Vagina (tissue), 2 donors: ENCODE data around the gene C3.

Experiments used
- POLR2AphosphoS5 ChIP-seq, 2 donors: sonication (generic); formaldehyde crosslinking; IDR thresholded peaks; one replicate each; pipeline ENCODE4 v1.9.0; 2017; ENCODE audit warnings: antibody characterized with exemption in 2 of 2, mild to moderate bottlenecking in 2 of 2, low read depth in 1 of 2; ENCODE audit not compliant: insufficient read depth in 1 of 2
- TF ChIP-seq, protein P1 (sequence below), 3 experiments: fragments of 450-650 bp in 2 of 3; fragments of 200-600 bp in 1 of 3; sonication (generic) in 1 of 3; IDR thresholded peaks; one replicate each; pipeline ENCODE4 v1.5.1; 2017 to 2019; ENCODE audit warnings: antibody characterized with exemption in 3 of 3, mild to moderate bottlenecking in 2 of 3, moderate library complexity in 2 of 3

DNA sequence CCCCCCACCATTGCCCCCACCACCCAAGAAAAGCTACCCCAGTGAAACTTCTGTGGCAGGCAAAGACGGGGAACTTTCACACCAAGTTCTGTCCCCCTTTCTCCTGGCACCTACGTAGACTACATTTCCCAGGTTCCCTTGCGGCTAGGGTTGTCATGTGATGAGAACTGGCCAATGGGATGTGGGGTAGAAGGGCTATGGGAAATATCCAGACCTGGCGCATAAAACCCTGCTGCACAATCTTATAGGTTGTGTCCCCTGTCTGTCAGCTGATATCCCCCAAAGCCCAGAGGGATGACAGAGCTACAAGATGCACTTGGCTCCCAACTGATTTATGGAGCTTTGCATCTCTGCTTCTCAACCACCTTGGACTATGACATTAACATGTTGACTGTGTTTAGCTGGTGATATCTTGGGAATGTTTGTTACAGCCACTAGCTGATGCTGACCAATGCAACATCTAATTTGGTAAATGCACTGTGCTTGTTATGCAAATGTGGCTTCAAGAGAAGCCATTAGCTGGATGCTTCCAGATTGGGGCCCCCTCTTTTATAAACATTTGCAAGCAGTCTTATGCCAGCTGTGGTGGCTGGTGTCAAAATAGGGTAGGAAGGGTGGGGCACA is 40.7 kb upstream of the C3 start:
- no peak for TF ChIP-seq POLR2AphosphoS5 (IDR thresholded peaks at IDR 0.05; ENCODE audit: insufficient read depth in 1 of 2, low read depth in 1 of 2)
- TF ChIP-seq, protein P1, sequence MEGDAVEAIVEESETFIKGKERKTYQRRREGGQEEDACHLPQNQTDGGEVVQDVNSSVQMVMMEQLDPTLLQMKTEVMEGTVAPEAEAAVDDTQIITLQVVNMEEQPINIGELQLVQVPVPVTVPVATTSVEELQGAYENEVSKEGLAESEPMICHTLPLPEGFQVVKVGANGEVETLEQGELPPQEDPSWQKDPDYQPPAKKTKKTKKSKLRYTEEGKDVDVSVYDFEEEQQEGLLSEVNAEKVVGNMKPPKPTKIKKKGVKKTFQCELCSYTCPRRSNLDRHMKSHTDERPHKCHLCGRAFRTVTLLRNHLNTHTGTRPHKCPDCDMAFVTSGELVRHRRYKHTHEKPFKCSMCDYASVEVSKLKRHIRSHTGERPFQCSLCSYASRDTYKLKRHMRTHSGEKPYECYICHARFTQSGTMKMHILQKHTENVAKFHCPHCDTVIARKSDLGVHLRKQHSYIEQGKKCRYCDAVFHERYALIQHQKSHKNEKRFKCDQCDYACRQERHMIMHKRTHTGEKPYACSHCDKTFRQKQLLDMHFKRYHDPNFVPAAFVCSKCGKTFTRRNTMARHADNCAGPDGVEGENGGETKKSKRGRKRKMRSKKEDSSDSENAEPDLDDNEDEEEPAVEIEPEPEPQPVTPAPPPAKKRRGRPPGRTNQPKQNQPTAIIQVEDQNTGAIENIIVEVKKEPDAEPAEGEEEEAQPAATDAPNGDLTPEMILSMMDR (IDR thresholded peaks at IDR 0.05), result no peak
